Sciatic nerve (tissue), 2 donors: ENCODE data around the gene ADAMTS7. TPM values are rescaled to one million over a fixed set of nuclear protein-coding genes. Genes with fewer than 3 reads are reported as not detected.
A peak's percentile ranks its signal among the peaks of the same experiment; 100 is the strongest.

Source experiments
- ATAC-seq: fragments of 200-7000 bp; cut with Tn5 transposase; one replicate; pipeline ENCODE4 v1.9.1; 2020; ENCODE audit warnings: mild to moderate bottlenecking, moderate library complexity
- DNase-seq: peaks from one replicate; pipeline ENCODE4 v3.0.0-alpha.2; 2020; ENCODE audit warnings: low spot score
- intact Hi-C: fragments of 100-400 bp; cut with DNase I; formaldehyde crosslinking; loops from one replicate; pipeline ENCODE4 v1.14.2; 2022
- total RNA-seq: library from RNA; stranded (reverse); fragmentation: NEBNext Ultra II Directional; extraction: Animal tissue kit (Norgen Biotek cat#: 25700); gene quantifications from one replicate; pipeline ENCODE4 v1.2.1, GENCODE V29; 2021
- donor health status: DM: no; HTN: no; CAD: no.
- donor health status: DM: no; HTN: no; CAD: no.

The ADAMTS7 gene
- total RNA-seq, 1 donor from 2014 or later: 16.6 TPM

GRCh38 chr15:78712797-78713515 lies 98.3 kb downstream of the ADAMTS7 start:
- DNase-seq: no peak
- intact Hi-C loops: no loop called here
- ATAC-seq: no peak

DNA sequence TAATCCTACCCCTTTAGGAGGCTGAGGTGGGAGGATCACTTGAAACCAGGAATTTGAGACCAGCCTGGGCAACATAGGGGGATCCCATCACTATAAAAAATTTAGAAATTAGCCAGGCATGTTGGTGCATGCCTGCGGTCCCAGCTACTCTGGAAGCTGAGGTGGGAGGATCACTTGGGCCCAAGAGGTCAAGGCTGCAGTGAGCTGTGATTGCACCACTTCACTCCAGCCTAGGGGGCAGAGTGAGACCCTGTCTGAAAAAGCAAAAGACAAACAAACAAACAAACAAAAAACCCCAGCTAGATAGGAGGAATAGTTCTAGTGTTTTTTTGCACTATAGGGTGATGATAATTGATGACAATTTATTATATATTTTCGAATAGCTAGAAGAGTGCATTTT lies 99.6 kb downstream of the ADAMTS7 start:
- DNase-seq (no peak), ATAC-seq (no peak)
- intact Hi-C loops: no loop called here

GRCh38 chr15:78709263-78709882 lies 101.9 kb downstream of the ADAMTS7 start:
- DNase-seq: peak; percentile 82
- intact Hi-C loops: no loop called here

More at GRCh38 chr15:78709263-78709882, 101.9 kb downstream of the ADAMTS7 start:
- ATAC-seq: peak; percentile 92

Other genes with a start within 250 kb of the ADAMTS7 start
- gene CHRNA5, start 245.9 kb downstream of the ADAMTS7 start, total RNA-seq: 1.8 TPM
- not detected for gene CHRNA3, start 190.5 kb downstream of the ADAMTS7 start, total RNA-seq
- not detected for gene CHRNB4, start 170.3 kb downstream of the ADAMTS7 start, total RNA-seq
- 342 TPM for gene MORF4L1, start 61.4 kb upstream of the ADAMTS7 start, total RNA-seq
- gene CTSH, start 133.6 kb upstream of the ADAMTS7 start, total RNA-seq: 81.6 TPM